ENCODE measurements around the gene UBQLN4. TPM values are rescaled to one million over a fixed set of nuclear protein-coding genes. Genes with fewer than 3 reads are reported as not detected.

UBQLN4 gene
- total and polyA plus RNA-seq, 9 of the 15 experiments (the other 6 are each of a cell fraction or from before 2014, with no cell fraction given) = 13.5 to 65.5 (median 37.0) TPM

DNA sequence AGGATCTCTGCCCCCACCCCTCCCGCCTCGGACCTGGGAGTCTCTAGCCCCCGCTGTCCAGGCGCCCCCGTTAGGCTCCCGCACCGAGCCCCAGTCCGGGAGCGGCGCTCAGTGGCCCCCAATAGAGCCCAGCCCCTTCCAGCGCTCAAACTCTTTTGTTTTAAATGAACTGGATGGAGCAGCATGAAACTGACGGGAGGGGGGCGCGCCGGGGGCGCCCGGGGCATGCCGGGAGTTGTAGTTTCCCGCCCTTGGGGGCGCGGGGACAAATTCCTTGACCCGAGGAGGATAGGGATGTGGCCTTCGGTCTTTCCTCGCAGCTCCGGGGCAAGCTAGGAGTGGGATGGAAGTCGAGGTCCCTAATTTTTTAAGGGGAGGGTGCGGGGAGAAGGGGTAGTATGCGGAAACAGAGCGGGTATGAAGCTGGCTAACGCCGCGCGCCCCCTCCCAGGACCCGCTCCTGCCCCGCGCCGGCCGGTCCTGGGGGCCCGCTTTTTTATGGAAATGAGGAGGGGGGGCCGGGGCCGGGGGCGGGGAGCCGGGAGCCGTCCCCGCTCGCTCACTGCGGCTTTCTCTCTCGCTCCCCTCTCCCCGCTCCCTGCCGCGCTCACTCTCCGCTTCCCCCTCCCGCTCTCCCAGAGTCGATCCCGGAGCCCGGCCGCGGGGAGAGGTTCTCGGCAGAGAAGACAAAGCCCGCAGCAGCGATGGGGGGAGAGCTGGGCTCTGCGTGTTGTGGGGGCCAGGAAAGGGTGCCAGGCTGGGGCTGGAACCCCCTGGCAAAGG lies 28.9 kb upstream of the UBQLN4 start, which contains the start of gene MEX3A (continued):
- TF ChIP-seq, protein P1, sequence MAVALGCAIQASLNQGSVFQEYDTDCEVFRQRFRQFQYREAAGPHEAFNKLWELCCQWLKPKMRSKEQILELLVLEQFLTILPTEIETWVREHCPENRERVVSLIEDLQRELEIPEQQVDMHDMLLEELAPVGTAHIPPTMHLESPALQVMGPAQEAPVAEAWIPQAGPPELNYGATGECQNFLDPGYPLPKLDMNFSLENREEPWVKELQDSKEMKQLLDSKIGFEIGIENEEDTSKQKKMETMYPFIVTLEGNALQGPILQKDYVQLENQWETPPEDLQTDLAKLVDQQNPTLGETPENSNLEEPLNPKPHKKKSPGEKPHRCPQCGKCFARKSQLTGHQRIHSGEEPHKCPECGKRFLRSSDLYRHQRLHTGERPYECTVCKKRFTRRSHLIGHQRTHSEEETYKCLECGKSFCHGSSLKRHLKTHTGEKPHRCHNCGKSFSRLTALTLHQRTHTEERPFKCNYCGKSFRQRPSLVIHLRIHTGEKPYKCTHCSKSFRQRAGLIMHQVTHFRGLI (CRISPR knock-in tag; IDR thresholded peaks at IDR 0.05) = no peak
- TF ChIP-seq, protein P2, sequence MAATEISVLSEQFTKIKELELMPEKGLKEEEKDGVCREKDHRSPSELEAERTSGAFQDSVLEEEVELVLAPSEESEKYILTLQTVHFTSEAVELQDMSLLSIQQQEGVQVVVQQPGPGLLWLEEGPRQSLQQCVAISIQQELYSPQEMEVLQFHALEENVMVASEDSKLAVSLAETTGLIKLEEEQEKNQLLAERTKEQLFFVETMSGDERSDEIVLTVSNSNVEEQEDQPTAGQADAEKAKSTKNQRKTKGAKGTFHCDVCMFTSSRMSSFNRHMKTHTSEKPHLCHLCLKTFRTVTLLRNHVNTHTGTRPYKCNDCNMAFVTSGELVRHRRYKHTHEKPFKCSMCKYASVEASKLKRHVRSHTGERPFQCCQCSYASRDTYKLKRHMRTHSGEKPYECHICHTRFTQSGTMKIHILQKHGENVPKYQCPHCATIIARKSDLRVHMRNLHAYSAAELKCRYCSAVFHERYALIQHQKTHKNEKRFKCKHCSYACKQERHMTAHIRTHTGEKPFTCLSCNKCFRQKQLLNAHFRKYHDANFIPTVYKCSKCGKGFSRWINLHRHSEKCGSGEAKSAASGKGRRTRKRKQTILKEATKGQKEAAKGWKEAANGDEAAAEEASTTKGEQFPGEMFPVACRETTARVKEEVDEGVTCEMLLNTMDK (IDR thresholded peaks at IDR 0.05; ENCODE audit: borderline replicate concordance, insufficient read depth, low read depth, low read length, poor library complexity, severe bottlenecking) = no peak
- no peak for TF ChIP-seq HDAC1 (IDR thresholded peaks at IDR 0.05)
- TF ChIP-seq MAFG (tag; conservative IDR thresholded peaks at IDR 0.05) = no peak
- peak in 1 of 2 experiments; percentile 32; a peak in 1 of 4 replicates for TF ChIP-seq NRF1 (conservative IDR thresholded peaks at IDR 0.05 in 1 of 2, IDR thresholded peaks at IDR 0.05 in 1 of 2)
- peak; percentile 97 for TF ChIP-seq MXI1 (IDR thresholded peaks at IDR 0.05; ENCODE audit: low read depth, low read length)
- TF ChIP-seq ZNF175 (CRISPR knock-in tag; IDR thresholded peaks at IDR 0.05; ENCODE audit: low read depth) = no peak
- no peak for TF ChIP-seq NFRKB (IDR thresholded peaks at IDR 0.05; ENCODE audit: low read depth)
- TF ChIP-seq ZNF3 (CRISPR knock-in tag; IDR thresholded peaks at IDR 0.05) = no peak
- TF ChIP-seq PTBP1 (IDR thresholded peaks at IDR 0.05; ENCODE audit: low read depth, low read length) = no peak
- TF ChIP-seq DIDO1 (tag; IDR thresholded peaks at IDR 0.05; ENCODE audit: low read depth) = no peak
- no peak for TF ChIP-seq SMARCB1 (IDR thresholded peaks at IDR 0.05; ENCODE audit: insufficient read length, low read depth)
- no peak for TF ChIP-seq RBM17 (IDR thresholded peaks at IDR 0.05; ENCODE audit: borderline replicate concordance, low read depth, low read length)
- no peak for TF ChIP-seq COPS2 (conservative IDR thresholded peaks at IDR 0.05)
- no peak for TF ChIP-seq NONO (IDR thresholded peaks at IDR 0.05; ENCODE audit: low read depth in 2 of 2, low read length in 1 of 2)
- TF ChIP-seq PHTF2 (CRISPR knock-in tag; IDR thresholded peaks at IDR 0.05) = no peak
- TF ChIP-seq, protein P3, sequence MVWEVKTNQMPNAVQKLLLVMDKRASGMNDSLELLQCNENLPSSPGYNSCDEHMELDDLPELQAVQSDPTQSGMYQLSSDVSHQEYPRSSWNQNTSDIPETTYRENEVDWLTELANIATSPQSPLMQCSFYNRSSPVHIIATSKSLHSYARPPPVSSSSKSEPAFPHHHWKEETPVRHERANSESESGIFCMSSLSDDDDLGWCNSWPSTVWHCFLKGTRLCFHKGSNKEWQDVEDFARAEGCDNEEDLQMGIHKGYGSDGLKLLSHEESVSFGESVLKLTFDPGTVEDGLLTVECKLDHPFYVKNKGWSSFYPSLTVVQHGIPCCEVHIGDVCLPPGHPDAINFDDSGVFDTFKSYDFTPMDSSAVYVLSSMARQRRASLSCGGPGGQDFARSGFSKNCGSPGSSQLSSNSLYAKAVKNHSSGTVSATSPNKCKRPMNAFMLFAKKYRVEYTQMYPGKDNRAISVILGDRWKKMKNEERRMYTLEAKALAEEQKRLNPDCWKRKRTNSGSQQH (CRISPR knock-in tag; IDR thresholded peaks at IDR 0.05) = no peak
- TF ChIP-seq POLR3A (IDR thresholded peaks at IDR 0.05; ENCODE audit: borderline replicate concordance, extremely low read depth, insufficient read depth, insufficient read length) = no peak
- no peak for TF ChIP-seq CBX2 (IDR thresholded peaks at IDR 0.05; ENCODE audit: insufficient read depth, low read length, poor library complexity, severe bottlenecking)
- TF ChIP-seq, protein P4, sequence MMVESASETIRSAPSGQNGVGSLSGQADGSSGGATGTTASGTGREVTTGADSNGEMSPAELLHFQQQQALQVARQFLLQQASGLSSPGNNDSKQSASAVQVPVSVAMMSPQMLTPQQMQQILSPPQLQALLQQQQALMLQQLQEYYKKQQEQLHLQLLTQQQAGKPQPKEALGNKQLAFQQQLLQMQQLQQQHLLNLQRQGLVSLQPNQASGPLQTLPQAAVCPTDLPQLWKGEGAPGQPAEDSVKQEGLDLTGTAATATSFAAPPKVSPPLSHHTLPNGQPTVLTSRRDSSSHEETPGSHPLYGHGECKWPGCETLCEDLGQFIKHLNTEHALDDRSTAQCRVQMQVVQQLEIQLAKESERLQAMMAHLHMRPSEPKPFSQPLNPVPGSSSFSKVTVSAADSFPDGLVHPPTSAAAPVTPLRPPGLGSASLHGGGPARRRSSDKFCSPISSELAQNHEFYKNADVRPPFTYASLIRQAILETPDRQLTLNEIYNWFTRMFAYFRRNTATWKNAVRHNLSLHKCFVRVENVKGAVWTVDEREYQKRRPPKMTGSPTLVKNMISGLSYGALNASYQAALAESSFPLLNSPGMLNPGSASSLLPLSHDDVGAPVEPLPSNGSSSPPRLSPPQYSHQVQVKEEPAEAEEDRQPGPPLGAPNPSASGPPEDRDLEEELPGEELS (CRISPR knock-in tag; IDR thresholded peaks at IDR 0.05; ENCODE audit: borderline replicate concordance) = no peak
